K562 (cell line): ENCODE data around the gene OR10J5.

Experiments
- CREB1 ChIP-seq, 2 experiments: sonication (generic) in 1 of 2; formaldehyde crosslinking in 1 of 2; IDR thresholded peaks; 2 replicates each; pipeline versions ENCODE4 v1.6.1 to v1.8.0; 2012 to 2022; ENCODE audit warnings: inconsistent platforms in 1 of 2, mild to moderate bottlenecking in 1 of 2, missing genetic modification reagents in 1 of 2, moderate library complexity in 1 of 2
- DNMT1 ChIP-seq: fragments of 450-650 bp; IDR thresholded peaks from 2 replicates; pipeline ENCODE4 v1.6.1; 2016; ENCODE audit warnings: antibody characterized with exemption, mild to moderate bottlenecking
- EZH2 ChIP-seq: IDR thresholded peaks from 2 replicates; pipeline ENCODE4 v1.6.1; 2012; ENCODE audit warnings: low read depth, mild to moderate bottlenecking, inconsistent platforms, low read length, borderline replicate concordance
- MTA3 ChIP-seq: fragments of 450-650 bp; formaldehyde crosslinking; IDR thresholded peaks from 2 replicates; pipeline ENCODE4 v1.6.1; 2017; ENCODE audit warnings: mild to moderate bottlenecking, borderline replicate concordance
- MTF1 ChIP-seq: fragments of 250-450 bp; sonication (Bioruptor Pico); IDR thresholded peaks from 2 replicates; pipeline ENCODE4 v1.9.0; 2021; ENCODE audit warnings: moderate library complexity, mild to moderate bottlenecking, inconsistent platforms, borderline replicate concordance
- MYC ChIP-seq, 2 experiments: fragments of 250-450 bp in 1 of 2; sonication (Bioruptor Pico) in 1 of 2; IDR thresholded peaks; 2 replicates each; pipeline versions ENCODE4 v1.5.1 to v1.6.1; 2012 to 2021; ENCODE audit warnings: low read depth in 2 of 2, borderline replicate concordance in 1 of 2, improper control_type of control experiment in 1 of 2, low read length in 1 of 2, mild to moderate bottlenecking in 1 of 2, moderate library complexity in 1 of 2
- NFE2L1 ChIP-seq: fragments of 450-650 bp; IDR thresholded peaks from 2 replicates; pipeline ENCODE4 v1.6.1; 2016; ENCODE audit warnings: missing genetic modification characterization, low read depth, mild to moderate bottlenecking, missing compliant biosample characterization, moderate library complexity, borderline replicate concordance
- NRF1 ChIP-seq, 2 experiments: fragments of 450-650 bp; IDR thresholded peaks in 1 of 2; conservative IDR thresholded peaks in 1 of 2; 2 replicates each; pipeline ENCODE4 v1.6.1; 2014; ENCODE audit warnings: mild to moderate bottlenecking in 2 of 2
- SETDB1 ChIP-seq: IDR thresholded peaks from one replicate; pipeline ENCODE4 v1.6.1; 2012; ENCODE audit warnings: low read length, control low read depth, inconsistent platforms
- SMC3 ChIP-seq: conservative IDR thresholded peaks from 2 replicates; pipeline ENCODE4 v1.6.1; 2011; ENCODE audit warnings: low read depth, low read length, improper control_type of control experiment; ENCODE audit not compliant: insufficient read depth
- TARDBP ChIP-seq: fragments of 450-650 bp; IDR thresholded peaks from 2 replicates; pipeline ENCODE4 v1.6.1; 2016
- TEAD2 ChIP-seq: fragments of 450-650 bp; IDR thresholded peaks from 2 replicates; pipeline ENCODE4 v1.6.1; 2016; ENCODE audit warnings: missing genetic modification characterization, control low read depth, missing compliant biosample characterization
- ZFX ChIP-seq: sonication (generic); formaldehyde crosslinking; IDR thresholded peaks from 2 replicates; pipeline ENCODE4 v1.8.0; 2022; ENCODE audit warnings: mild to moderate bottlenecking, missing genetic modification reagents, moderate library complexity
- ZSCAN29 ChIP-seq: fragments of 450-650 bp; IDR thresholded peaks from 2 replicates; pipeline ENCODE4 v1.6.1; 2017

DNA sequence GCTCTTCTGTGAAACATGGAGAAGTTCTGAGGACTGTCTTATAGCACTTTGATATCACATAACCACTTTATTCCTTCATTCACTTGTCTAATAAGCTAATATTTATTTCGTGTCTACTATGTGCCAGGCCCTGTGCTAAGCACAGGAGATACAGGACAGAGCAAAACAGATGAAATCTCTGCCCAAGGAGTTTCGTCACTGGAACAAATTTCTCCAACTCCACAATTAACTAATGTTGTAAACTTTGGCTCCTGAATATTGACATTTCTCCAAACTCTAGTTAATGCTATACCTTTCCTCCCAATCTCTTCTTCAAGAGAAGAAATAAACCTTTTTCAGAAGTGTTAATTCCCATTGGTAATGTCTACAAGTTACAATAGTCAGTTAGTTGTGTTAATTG, 24.8 kb upstream of the OR10J5 start:
- TF ChIP-seq ZSCAN29 (no peak), ZFX (no peak), MTF1 (CRISPR knock-in tag) (no peak), DNMT1 (no peak), CREB1 (IDR thresholded peaks at IDR 0.05) (no peak), CREB1 (CRISPR knock-in tag; IDR thresholded peaks at IDR 0.05) (no peak), MTA3 (no peak), SETDB1 (no peak), TARDBP (no peak), NFE2L1 (tag) (no peak), MYC (IDR thresholded peaks at IDR 0.05; ENCODE audit: low read depth, low read length) (no peak), MYC (CRISPR knock-in tag; IDR thresholded peaks at IDR 0.05; ENCODE audit: borderline replicate concordance, low read depth) (no peak), EZH2 (no peak), TEAD2 (tag) (no peak), SMC3 (no peak), NRF1 (conservative IDR thresholded peaks at IDR 0.05 in 1 of 2, IDR thresholded peaks at IDR 0.05 in 1 of 2) (no peak)
